K562 (cell line): ENCODE measurements around the gene ZNF565. TPM values are rescaled to one million over a fixed set of nuclear protein-coding genes. Genes with fewer than 3 reads are reported as not detected.
A peak's percentile ranks its signal among the peaks of the same experiment; 100 is the strongest.

Experiments used
- ATAC-seq: fragments of 200-7000 bp; cut with Tn5 transposase; 3 replicates; pipeline ENCODE4 v1.9.1; 2020; ENCODE audit warnings: moderate library complexity
- BruUV-seq: library from RNA; stranded (reverse); fragments of 400-500 nt; replicated peaks from 2 replicates; lab custom pipeline; 2021; lab: Mats Ljungman, UMichigan
- CTCF ChIA-PET: fragments of 300-600 bp; formaldehyde crosslinking; extraction: SDS; loops from one replicate; lab custom pipeline; 2021; ENCODE audit warnings: low intra/inter-chr PET ratio; lab: Yijun Ruan, JAX
- POLR2A ChIA-PET: fragments of 300-600, 350-650 bp; sonication (Branson Sonifier 250); formaldehyde crosslinking; extraction: SDS; loops from one replicate; lab custom pipeline; 2021; ENCODE audit warnings: antibody characterized with exemption, inconsistent platforms; lab: Yijun Ruan, JAX
- DNase-seq, 4 experiments: peaks; one replicate each; pipeline versions ENCODE4 v3.0.0 to v3.0.0-alpha.2; 2011 to 2018; ENCODE audit warnings: low spot score in 3 of 4, mixed read lengths in 3 of 4; ENCODE audit errors: extremely low read depth in 1 of 4
- FAIRE-seq: peaks from 2 replicates; lab custom pipeline; 2011; peaks lifted over from hg19 to GRCh38; lab: Jason Lieb, UNC
- H2AFZ ChIP-seq: 2 replicates; pipeline ENCODE4 v1.6.0; 2011; ENCODE audit warnings: low read depth, low read length, control low read depth, inconsistent platforms
- H3K27ac ChIP-seq: fragments of 200-600 bp; 3 replicates; pipeline ENCODE4 v1.8.0; 2011; ENCODE audit warnings: low read depth, mild to moderate bottlenecking, control low read depth, inconsistent platforms, low read length, moderate library complexity, mixed read lengths; ENCODE audit errors: extremely low read depth
- H3K27me3 ChIP-seq, 2 experiments: fragments of 300-600 bp in 1 of 2; 2 replicates in 1 of 2; 3 replicates in 1 of 2; pipeline versions ENCODE4 v1.6.0 to v1.8.0; 2011; ENCODE audit warnings: inconsistent platforms in 2 of 2, low read length in 2 of 2, mild to moderate bottlenecking in 1 of 2, mixed read lengths in 1 of 2, moderate library complexity in 1 of 2; ENCODE audit not compliant: control insufficient read depth in 2 of 2, insufficient read depth in 2 of 2
- H3K36me3 ChIP-seq: fragments of 300-600 bp; 3 replicates; pipeline ENCODE4 v1.8.0; 2011; ENCODE audit warnings: mild to moderate bottlenecking, low read length, inconsistent platforms; ENCODE audit not compliant: control insufficient read depth, insufficient read depth
- H3K4me1 ChIP-seq, 2 experiments: fragments of 200-600 bp in 1 of 2; replicated peaks in 1 of 2; 2 replicates in 1 of 2; 3 replicates in 1 of 2; pipeline versions ENCODE4 v1.5.1 to v1.8.0; 2011; ENCODE audit warnings: inconsistent platforms in 2 of 2, low read length in 2 of 2, mild to moderate bottlenecking in 1 of 2, mixed read lengths in 1 of 2, moderate library complexity in 1 of 2; ENCODE audit not compliant: control insufficient read depth in 2 of 2, insufficient read depth in 2 of 2
- H3K4me2 ChIP-seq: 2 replicates; pipeline ENCODE4 v1.6.1; 2011; ENCODE audit warnings: low read length, control low read depth, inconsistent platforms, mixed read lengths; ENCODE audit not compliant: insufficient read depth
- H3K4me3 ChIP-seq: fragments of 200-600 bp; sonication (generic), shearing (Covaris generic); 2 replicates; pipeline ENCODE4 v1.5.1; 2016; ENCODE audit warnings: control low read depth, inconsistent platforms
- H3K79me2 ChIP-seq: fragments of 200-600 bp; 3 replicates; pipeline ENCODE4 v1.8.0; 2011; ENCODE audit warnings: low read length, inconsistent platforms; ENCODE audit not compliant: control insufficient read depth, insufficient read depth
- H3K9ac ChIP-seq, 2 experiments: 2 replicates each; pipeline versions ENCODE4 v1.6.0 to v1.6.1; 2011; ENCODE audit warnings: low read depth in 2 of 2, low read length in 2 of 2, control low read depth in 1 of 2, inconsistent platforms in 1 of 2, mild to moderate bottlenecking in 1 of 2, mixed read lengths in 1 of 2; ENCODE audit not compliant: insufficient read depth in 1 of 2
- H3K9me1 ChIP-seq: one replicate; pipeline ENCODE4 v1.6.0; 2011; ENCODE audit warnings: inconsistent platforms, mild to moderate bottlenecking, low read length, moderate library complexity; ENCODE audit not compliant: control insufficient read depth, insufficient read depth
- H3K9me3 ChIP-seq: replicated peaks from 2 replicates; pipeline ENCODE4 v1.5.1; 2011; ENCODE audit warnings: low read depth, low read length, inconsistent platforms; ENCODE audit not compliant: control insufficient read depth, insufficient read depth
- H4K20me1 ChIP-seq: replicated peaks from 2 replicates; pipeline ENCODE4 v1.6.1; 2011; ENCODE audit warnings: low read length, inconsistent platforms, mixed read lengths; ENCODE audit not compliant: control insufficient read depth, insufficient read depth
- FOSL1 ChIP-seq: fragments of 200-800 bp; sonication (Bioruptor generic); conservative IDR thresholded peaks from 2 replicates; pipeline ENCODE4 v1.6.1; 2016; ENCODE audit warnings: missing genetic modification characterization, missing compliant biosample characterization
- GATAD2A ChIP-seq: fragments of 450-650 bp; IDR thresholded peaks from 2 replicates; pipeline ENCODE4 v1.6.1; 2017
- HDAC1 ChIP-seq, 2 experiments: fragments of 450-650 bp; IDR thresholded peaks; 2 replicates each; pipeline ENCODE4 v1.6.1; 2016 to 2017; ENCODE audit warnings: inconsistent platforms in 1 of 2, mild to moderate bottlenecking in 1 of 2, moderate library complexity in 1 of 2
- MXI1 ChIP-seq: IDR thresholded peaks from 2 replicates; pipeline ENCODE4 v1.6.1; 2011; ENCODE audit warnings: low read depth, mild to moderate bottlenecking, improper control_type of control experiment, low read length
- PHF21A ChIP-seq: fragments of 450-650 bp; IDR thresholded peaks from 2 replicates; pipeline ENCODE4 v1.6.1; 2017; ENCODE audit warnings: low read depth, borderline replicate concordance
- RAD21 ChIP-seq, 2 experiments: fragments of 250-450 bp in 1 of 2; fragments of 450-650 bp in 1 of 2; sonication (Bioruptor Pico) in 1 of 2; formaldehyde crosslinking in 1 of 2; IDR thresholded peaks in 1 of 2; conservative IDR thresholded peaks in 1 of 2; 2 replicates each; pipeline versions ENCODE4 v1.4.0 to v1.8.0; 2020 to 2022; ENCODE audit warnings: mild to moderate bottlenecking in 2 of 2, moderate library complexity in 1 of 2
- SMARCB1 ChIP-seq: IDR thresholded peaks from 2 replicates; pipeline ENCODE4 v1.6.1; 2011; ENCODE audit warnings: improper control_type of control experiment, low read depth; ENCODE audit not compliant: insufficient read length
- ZNF197 ChIP-seq: fragments of 200-800 bp; sonication (Bioruptor generic); IDR thresholded peaks from 2 replicates; pipeline ENCODE4 v1.6.1; 2016; ENCODE audit warnings: low read depth, missing genetic modification characterization, missing compliant biosample characterization
- ZNF316 ChIP-seq: fragments of 450-650 bp; IDR thresholded peaks from 2 replicates; pipeline ENCODE4 v1.6.1; 2016
- ZNF384 ChIP-seq: IDR thresholded peaks from 2 replicates; pipeline ENCODE4 v1.6.1; 2012; ENCODE audit warnings: low read depth, low read length, improper control_type of control experiment
- WGBS: fragments of 100-300 bp; shearing (Covaris generic); methylation state at CpG from one replicate; pipeline ENCODE4 v1.1.6; 2016; ENCODE audit warnings: low coverage, mixed read lengths; ENCODE audit not compliant: insufficient coverage; ENCODE audit errors: missing lambda C conversion rate; 5-methylcytosine and 5-hydroxymethylcytosine counted together
- in situ Hi-C: fragments of 300-500 bp; cut with MboI; formaldehyde crosslinking; loops from 4 replicates; pipeline ENCODE4 v1.15.0; 2018; ENCODE audit warnings: inconsistent platforms, mixed read lengths
- intact Hi-C: fragments of 100-400 bp; cut with micrococcal nuclease; formaldehyde crosslinking; loops from 2 replicates; pipeline ENCODE4 v1.14.2; 2022
- polyA plus RNA-seq, 8 experiments: library from polyadenylated mRNA; depleted of rRNA in 4 of 8; stranded (reverse) in 5 of 8; unstranded in 3 of 8; fragments of >200 nt; fragmentation: Nextera tagmentation in 2 of 8; fragmentation: Illumina TruSeq in 1 of 8; extraction: Ambion mirVana in 2 of 8; extraction: Trizol in 1 of 8; gene quantifications; 2 replicates each; pipeline versions ENCODE4 v1.2.1 to v1.2.3, GENCODE V29; 2011 to 2014; ENCODE audit warnings: inconsistent platforms in 1 of 8, missing spikeins in 1 of 8
- total RNA-seq, 7 experiments: library from RNA; depleted of rRNA in 6 of 7; stranded (reverse); fragments of >200 nt in 6 of 7; fragmentation: Illumina TruSeq in 2 of 7; extraction: Trizol in 2 of 7; gene quantifications; 2 replicates each; pipeline versions ENCODE4 v1.2.1 to v1.2.3, GENCODE V29; 2011 to 2021; ENCODE audit warnings: low replicate concordance in 1 of 7
- TF ChIP-seq, protein P1 (sequence below): fragments of 250-450 bp; sonication (Bioruptor Pico); IDR thresholded peaks from 2 replicates; pipeline ENCODE4 v1.8.0; 2021; ENCODE audit warnings: mild to moderate bottlenecking, moderate library complexity
- TF ChIP-seq, protein P2 (sequence below): fragments of 250-450 bp; sonication (Bioruptor Pico); IDR thresholded peaks from 2 replicates; pipeline ENCODE4 v1.9.0; 2021; ENCODE audit warnings: mild to moderate bottlenecking, inconsistent platforms

The ZNF565 gene
- total and polyA plus RNA-seq, 9 of the 15 experiments (the other 6 are each of a cell fraction or from before 2014, with no cell fraction given): 1.3 to 3.2 (median 2.6) TPM

DNA sequence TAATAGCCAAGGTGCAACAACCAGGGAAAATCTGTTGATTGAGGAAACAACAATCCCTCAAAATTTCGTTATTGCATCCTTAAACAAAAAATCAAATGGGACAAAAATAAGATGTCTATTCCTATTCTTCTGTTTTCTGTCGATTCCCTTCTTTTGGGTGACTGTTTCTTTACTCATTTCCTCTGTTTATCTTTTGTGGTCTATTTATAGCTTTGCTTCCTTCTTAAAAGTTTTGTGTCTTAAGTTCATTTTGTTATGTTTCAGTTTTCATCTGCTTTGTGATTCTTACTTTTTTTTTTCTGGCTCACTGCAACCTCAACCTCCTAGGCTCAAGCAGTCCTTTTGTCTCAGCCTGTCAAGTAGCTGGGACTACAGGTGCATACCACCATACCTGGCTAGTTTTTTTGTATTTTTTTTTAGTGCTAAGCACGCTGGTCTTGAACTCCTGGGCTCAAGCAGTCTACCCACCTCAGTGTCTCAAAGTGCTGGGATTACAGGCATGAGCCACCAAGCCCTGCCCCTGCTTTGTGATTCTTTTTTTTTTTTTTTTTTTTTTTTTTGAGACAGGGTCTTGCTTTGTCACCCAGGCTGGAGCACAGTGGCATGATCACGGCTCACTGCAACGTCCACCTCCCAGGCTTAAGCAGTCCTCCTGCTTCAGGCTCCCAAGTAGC is 10.9 kb upstream of the ZNF565 start:
- ATAC-seq: no peak
- 63% methylated on average over 3 of the region's 5 CpGs for WGBS
- in situ Hi-C loops (no loop called here), intact Hi-C loops (no loop called here)
- Histone ChIP-seq H3K4me1 (peaks cover 0 to 4% of the 10 kb centered on the region in 2 experiments; a peak in 2 of 5 replicates), H3K36me3 (peaks cover 91% of the 10 kb centered on the region), H3K79me2 (peaks cover 89% of the 10 kb centered on the region), H3K4me2 (no peak overlapping the region), H3K4me3 (no peak overlapping the region), H3K27me3 (no peaks in the 10 kb centered on the region), H3K9ac (no peak overlapping the region), H4K20me1 (no peaks in the 10 kb centered on the region), H2AFZ (no peak overlapping the region), H3K9me3 (peaks cover 8% of the 10 kb centered on the region; the same call in 1 of the 2 replicates), H3K27ac (no peak overlapping the region), H3K9me1 (no peaks in the 10 kb centered on the region)
- CTCF ChIA-PET: no interaction called here
- TF ChIP-seq FOSL1 (tag) (peak; percentile 29; the same call in 1 of the 2 replicates), GATAD2A (no peak)
- FAIRE-seq: peak; percentile 26
- no peak for DNase-seq
- POLR2A ChIA-PET: interaction anchor here (0.7 kb wide), 1 partner anchor 268 kb away, joined by 3 read pairs; no protein-coding TSS in a partner anchor
- no TSS peak for BruUV-seq

- in situ Hi-C loops: no loop called here
- no peak for TF ChIP-seq ZNF384
- TF ChIP-seq, protein P1, sequence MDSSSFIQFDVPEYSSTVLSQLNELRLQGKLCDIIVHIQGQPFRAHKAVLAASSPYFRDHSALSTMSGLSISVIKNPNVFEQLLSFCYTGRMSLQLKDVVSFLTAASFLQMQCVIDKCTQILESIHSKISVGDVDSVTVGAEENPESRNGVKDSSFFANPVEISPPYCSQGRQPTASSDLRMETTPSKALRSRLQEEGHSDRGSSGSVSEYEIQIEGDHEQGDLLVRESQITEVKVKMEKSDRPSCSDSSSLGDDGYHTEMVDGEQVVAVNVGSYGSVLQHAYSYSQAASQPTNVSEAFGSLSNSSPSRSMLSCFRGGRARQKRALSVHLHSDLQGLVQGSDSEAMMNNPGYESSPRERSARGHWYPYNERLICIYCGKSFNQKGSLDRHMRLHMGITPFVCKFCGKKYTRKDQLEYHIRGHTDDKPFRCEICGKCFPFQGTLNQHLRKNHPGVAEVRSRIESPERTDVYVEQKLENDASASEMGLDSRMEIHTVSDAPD (CRISPR knock-in tag): no peak
- no peak for TF ChIP-seq HDAC1 (IDR thresholded peaks at IDR 0.05)
- no peak for TF ChIP-seq PHF21A
- TF ChIP-seq, protein P2, sequence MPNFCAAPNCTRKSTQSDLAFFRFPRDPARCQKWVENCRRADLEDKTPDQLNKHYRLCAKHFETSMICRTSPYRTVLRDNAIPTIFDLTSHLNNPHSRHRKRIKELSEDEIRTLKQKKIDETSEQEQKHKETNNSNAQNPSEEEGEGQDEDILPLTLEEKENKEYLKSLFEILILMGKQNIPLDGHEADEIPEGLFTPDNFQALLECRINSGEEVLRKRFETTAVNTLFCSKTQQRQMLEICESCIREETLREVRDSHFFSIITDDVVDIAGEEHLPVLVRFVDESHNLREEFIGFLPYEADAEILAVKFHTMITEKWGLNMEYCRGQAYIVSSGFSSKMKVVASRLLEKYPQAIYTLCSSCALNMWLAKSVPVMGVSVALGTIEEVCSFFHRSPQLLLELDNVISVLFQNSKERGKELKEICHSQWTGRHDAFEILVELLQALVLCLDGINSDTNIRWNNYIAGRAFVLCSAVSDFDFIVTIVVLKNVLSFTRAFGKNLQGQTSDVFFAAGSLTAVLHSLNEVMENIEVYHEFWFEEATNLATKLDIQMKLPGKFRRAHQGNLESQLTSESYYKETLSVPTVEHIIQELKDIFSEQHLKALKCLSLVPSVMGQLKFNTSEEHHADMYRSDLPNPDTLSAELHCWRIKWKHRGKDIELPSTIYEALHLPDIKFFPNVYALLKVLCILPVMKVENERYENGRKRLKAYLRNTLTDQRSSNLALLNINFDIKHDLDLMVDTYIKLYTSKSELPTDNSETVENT (CRISPR knock-in tag): no peak
- TF ChIP-seq RAD21 (CRISPR knock-in tag; conservative IDR thresholded peaks at IDR 0.05 in 1 of 2, IDR thresholded peaks at IDR 0.05 in 1 of 2): no peak
- no peak for TF ChIP-seq ZNF316
- TF ChIP-seq MXI1: no peak
- no peak for TF ChIP-seq ZNF197
- no peak for TF ChIP-seq SMARCB1
Measured at GRCh38 chr19:36222503-36222902, 8.0 kb upstream of the ZNF565 start.

More at GRCh38 chr19:36222503-36222902, 8.0 kb upstream of the ZNF565 start:
- Histone ChIP-seq H3K9me1 (no peaks in the 10 kb centered on the region), H3K36me3 (peaks cover 81% of the 10 kb centered on the region), H3K9ac (no peak overlapping the region), H3K27me3 (no peaks in the 10 kb centered on the region), H2AFZ (no peak overlapping the region), H3K4me3 (no peak overlapping the region), H3K4me2 (no peak overlapping the region), H3K27ac (no peak overlapping the region), H3K4me1 (peaks cover 0 to 4% of the 10 kb centered on the region in 2 experiments; a peak in 2 of 5 replicates), H4K20me1 (no peaks in the 10 kb centered on the region), H3K9me3 (0 out of 2 replicates have a peak, but pooled peaks cover 2% of the 10 kb centered on the region), H3K79me2 (peaks cover 94% of the 10 kb centered on the region)
- ATAC-seq (no peak), DNase-seq (no peak), FAIRE-seq (no peak)
- no TSS peak for BruUV-seq
- WGBS: 96% methylated on average over 4 of the region's 4 CpGs
- ChIA-PET POLR2A (interaction anchor here (1.0 to 1.1 kb wide), 2 partner anchors 14 to 30 kb away, joined by 3 read pairs; no protein-coding TSS in a partner anchor), CTCF (no interaction called here)
- intact Hi-C loops: no loop called here
